T-helper 17 cell (primary cell): ENCODE data around the gene HOXC12. TPM values are rescaled to one million over a fixed set of nuclear protein-coding genes. Genes with fewer than 3 reads are reported as not detected.
A peak's percentile ranks its signal among the peaks of the same experiment; 100 is the strongest.

ENCODE experiments used
- ATAC-seq: fragments of 150-1000 bp; cut with Tn5 transposase; 2 replicates; pipeline ENCODE4 v1.10.0; 2021; ENCODE audit warnings: mild to moderate bottlenecking, moderate library complexity
- DNase-seq, 3 donors: peaks; one replicate each; pipeline versions ENCODE4 v3.0.0 to v3.0.0-alpha.2; 2020 to 2021
- H3K9me3 ChIP-seq: one replicate; pipeline ENCODE4 v1.7.0; 2013; ENCODE audit warnings: low read length, mild to moderate bottlenecking; ENCODE audit not compliant: control insufficient read depth, poor library complexity, severe bottlenecking
- H3K27ac Mint-ChIP-seq: one replicate; pipeline ENCODE4 v1.8.0; 2022; ENCODE audit warnings: mild to moderate bottlenecking, moderate library complexity, mixed read lengths
- H3K27me3 Mint-ChIP-seq: one replicate; pipeline ENCODE4 v1.8.0; 2022; ENCODE audit warnings: mixed read lengths
- H3K36me3 Mint-ChIP-seq: one replicate; pipeline ENCODE4 v1.8.0; 2022; ENCODE audit warnings: low read depth, mixed read lengths
- H3K4me1 Mint-ChIP-seq: one replicate; pipeline ENCODE4 v1.8.0; 2022; ENCODE audit warnings: mild to moderate bottlenecking, mixed read lengths
- H3K4me3 Mint-ChIP-seq: one replicate; pipeline ENCODE4 v1.8.0; 2022; ENCODE audit warnings: mild to moderate bottlenecking, moderate library complexity, mixed read lengths
- total RNA-seq, 4 donors: library from RNA in 2 of 4; stranded (reverse) in 2 of 4; gene quantifications; one replicate each; pipeline ENCODE4 v1.2.3 and lab custom pipeline; 2022 to 2026

Gene HOXC12
- total RNA-seq, 2 donors from 2014 or later = not detected

- no peak overlapping the region for H3K27ac Mint-ChIP-seq
- peaks cover 10% of the 10 kb centered on the region for H3K36me3 Mint-ChIP-seq
- ATAC-seq (no peak), DNase-seq (no peak)
- H3K9me3 ChIP-seq = no peaks in the 10 kb centered on the region
- H3K27me3 Mint-ChIP-seq = peaks cover 90% of the 10 kb centered on the region
- peak overlapping the region; percentile 91 for H3K4me3 Mint-ChIP-seq
- peaks cover 18% of the 10 kb centered on the region for H3K4me1 Mint-ChIP-seq
Observed at GRCh38 chr12:54004841-54005530, 50.3 kb downstream of the HOXC12 start.

GRCh38 chr12:54005531-54005852, 50.8 kb downstream of the HOXC12 start:
- H3K9me3 ChIP-seq = no peaks in the 10 kb centered on the region
- peaks cover 18% of the 10 kb centered on the region for H3K4me1 Mint-ChIP-seq
- H3K36me3 Mint-ChIP-seq = peaks cover 10% of the 10 kb centered on the region
- peak overlapping the region; percentile 82 for H3K27ac Mint-ChIP-seq
- peaks cover 92% of the 10 kb centered on the region for H3K27me3 Mint-ChIP-seq
- peak overlapping the region; percentile 91 for H3K4me3 Mint-ChIP-seq
- DNase-seq (no peak), ATAC-seq (no peak)

GRCh38 chr12:54005853-54006558, 51.3 kb downstream of the HOXC12 start:
- peak overlapping the region; percentile 82 for H3K27ac Mint-ChIP-seq
- H3K27me3 Mint-ChIP-seq = peaks cover 94% of the 10 kb centered on the region
- H3K4me3 Mint-ChIP-seq = peak overlapping the region; percentile 91
- DNase-seq (peak; percentile 74 to 82 (median 80)), ATAC-seq (peak; percentile 89)
- peaks cover 20% of the 10 kb centered on the region for H3K4me1 Mint-ChIP-seq
- H3K9me3 ChIP-seq = no peaks in the 10 kb centered on the region
- H3K36me3 Mint-ChIP-seq = peaks cover 10% of the 10 kb centered on the region

GRCh38 chr12:54006559-54007220, 52.0 kb downstream of the HOXC12 start:
- Mint-ChIP-seq H3K27ac (peak overlapping the region; percentile 82), H3K36me3 (peaks cover 10% of the 10 kb centered on the region), H3K27me3 (peaks cover 94% of the 10 kb centered on the region), H3K4me3 (peak overlapping the region; percentile 91), H3K4me1 (peaks cover 24% of the 10 kb centered on the region)
- ATAC-seq (no peak), DNase-seq (no peak)
- H3K9me3 ChIP-seq = no peaks in the 10 kb centered on the region

- H3K4me1 Mint-ChIP-seq = peaks cover 24% of the 10 kb centered on the region
- H3K27ac Mint-ChIP-seq = no peak overlapping the region
- peaks cover 94% of the 10 kb centered on the region for H3K27me3 Mint-ChIP-seq
- no peaks in the 10 kb centered on the region for H3K9me3 ChIP-seq
- no peak overlapping the region for H3K4me3 Mint-ChIP-seq
- ATAC-seq = no peak
- peaks cover 10% of the 10 kb centered on the region for H3K36me3 Mint-ChIP-seq
- no peak for DNase-seq
Observed at GRCh38 chr12:54007538-54008259, 53.0 kb downstream of the HOXC12 start.

GRCh38 chr12:54008260-54008552, 53.5 kb downstream of the HOXC12 start:
- H3K4me1 Mint-ChIP-seq = peaks cover 24% of the 10 kb centered on the region
- H3K9me3 ChIP-seq = no peaks in the 10 kb centered on the region
- no peak overlapping the region for H3K27ac Mint-ChIP-seq
- ATAC-seq = no peak
- no peak overlapping the region for H3K4me3 Mint-ChIP-seq
- H3K36me3 Mint-ChIP-seq = peaks cover 12% of the 10 kb centered on the region
- no peak for DNase-seq
- peaks cover 94% of the 10 kb centered on the region for H3K27me3 Mint-ChIP-seq

Other genes with a start within 250 kb of the HOXC12 start
- gene CALCOCO1, start 227.5 kb upstream of the HOXC12 start, total RNA-seq = 100 to 1,000 TPM; 108 to 134 TPM
- not detected for gene CISTR, start 202.9 kb upstream of the HOXC12 start, total RNA-seq
- not detected for gene HOXC13, start 16.1 kb upstream of the HOXC12 start, total RNA-seq
- not detected for gene HOXC11, start 18.2 kb downstream of the HOXC12 start, total RNA-seq
- gene HOTAIR, start 20.1 kb downstream of the HOXC12 start, total RNA-seq = not detected
- not detected for gene HOXC10, start 30.2 kb downstream of the HOXC12 start, total RNA-seq
- gene HOXC9, start 45.3 kb downstream of the HOXC12 start, total RNA-seq = not detected
- gene HOXC8, start 54.1 kb downstream of the HOXC12 start, total RNA-seq = not detected
- not detected for gene HOXC6, start 73.5 kb downstream of the HOXC12 start, total RNA-seq
- gene HOXC5, start 78.1 kb downstream of the HOXC12 start, total RNA-seq = not detected
- gene HOXC4, start 98.9 kb downstream of the HOXC12 start, total RNA-seq = not detected
- gene SMUG1, start 234.1 kb downstream of the HOXC12 start, total RNA-seq = 1 to 10 TPM; 8.6 to 9.2 TPM